Mucosa of stomach (tissue), 1 donor: Measurements from ENCODE around the gene KIF1C.

ENCODE experiments used
- H3K27me3 ChIP-seq: one replicate; pipeline ENCODE4 v1.7.0; 2013; ENCODE audit warnings: mild to moderate bottlenecking, low read length; ENCODE audit not compliant: control insufficient read depth, insufficient read depth
- H3K36me3 ChIP-seq: one replicate; pipeline ENCODE4 v1.7.0; 2013; ENCODE audit warnings: low read length; ENCODE audit not compliant: control insufficient read depth, insufficient read depth
- H3K4me1 ChIP-seq: one replicate; pipeline ENCODE4 v1.7.0; 2013; ENCODE audit warnings: mild to moderate bottlenecking, low read length; ENCODE audit not compliant: control insufficient read depth, insufficient read depth
- H3K4me3 ChIP-seq: one replicate; pipeline ENCODE4 v1.7.0; 2013; ENCODE audit warnings: low read length
- H3K9ac ChIP-seq: one replicate; pipeline ENCODE4 v1.7.0; 2013; ENCODE audit warnings: mild to moderate bottlenecking, low read length, moderate library complexity
- H3K9me3 ChIP-seq: one replicate; pipeline ENCODE4 v1.7.0; 2013; ENCODE audit warnings: mild to moderate bottlenecking, low read length, moderate library complexity; ENCODE audit not compliant: control insufficient read depth
- donor health status: Pancreatic carcinoma.

The KIF1C gene

DNA sequence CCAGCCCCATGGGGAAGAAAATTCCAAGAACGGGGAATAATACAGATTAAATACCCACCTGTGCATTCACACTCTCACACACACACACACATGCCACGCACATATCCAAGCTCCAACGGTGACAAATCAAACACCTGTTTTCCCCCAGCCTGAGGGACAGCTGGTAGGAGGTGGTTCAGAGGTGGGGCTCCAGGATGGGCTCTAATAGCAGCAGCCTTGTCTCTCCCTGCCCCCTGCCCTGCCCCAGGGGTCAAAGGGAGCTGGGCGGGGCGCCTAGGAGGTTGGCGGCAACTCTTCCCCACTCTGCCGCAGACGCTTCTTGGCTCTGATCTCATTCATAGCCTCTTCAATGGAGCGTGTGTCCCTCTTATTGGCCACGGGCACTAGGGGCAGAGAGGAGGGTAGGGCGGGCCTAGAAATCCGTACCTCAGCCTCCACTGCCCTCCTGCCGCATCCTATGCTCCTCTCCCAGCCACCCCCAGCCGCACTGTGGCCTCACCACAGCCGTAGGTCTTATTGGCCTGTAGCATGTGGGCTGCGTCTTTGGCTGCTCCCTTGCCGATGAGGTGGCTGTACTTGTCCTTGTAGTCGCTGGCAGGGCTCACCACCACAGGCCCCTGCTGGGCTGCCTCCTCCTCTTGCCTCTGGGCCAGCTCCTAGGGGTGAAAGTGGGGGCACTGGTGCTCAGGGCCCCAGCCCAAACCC is 38.3 kb upstream of the KIF1C start:
- H3K4me1 ChIP-seq, result peaks cover 7% of the 10 kb centered on the region
- H3K9me3 ChIP-seq, result no peaks in the 10 kb centered on the region
- no peak overlapping the region for H3K9ac ChIP-seq
- H3K27me3 ChIP-seq, result no peaks in the 10 kb centered on the region
- no peaks in the 10 kb centered on the region for H3K36me3 ChIP-seq
- no peak overlapping the region for H3K4me3 ChIP-seq

DNA sequence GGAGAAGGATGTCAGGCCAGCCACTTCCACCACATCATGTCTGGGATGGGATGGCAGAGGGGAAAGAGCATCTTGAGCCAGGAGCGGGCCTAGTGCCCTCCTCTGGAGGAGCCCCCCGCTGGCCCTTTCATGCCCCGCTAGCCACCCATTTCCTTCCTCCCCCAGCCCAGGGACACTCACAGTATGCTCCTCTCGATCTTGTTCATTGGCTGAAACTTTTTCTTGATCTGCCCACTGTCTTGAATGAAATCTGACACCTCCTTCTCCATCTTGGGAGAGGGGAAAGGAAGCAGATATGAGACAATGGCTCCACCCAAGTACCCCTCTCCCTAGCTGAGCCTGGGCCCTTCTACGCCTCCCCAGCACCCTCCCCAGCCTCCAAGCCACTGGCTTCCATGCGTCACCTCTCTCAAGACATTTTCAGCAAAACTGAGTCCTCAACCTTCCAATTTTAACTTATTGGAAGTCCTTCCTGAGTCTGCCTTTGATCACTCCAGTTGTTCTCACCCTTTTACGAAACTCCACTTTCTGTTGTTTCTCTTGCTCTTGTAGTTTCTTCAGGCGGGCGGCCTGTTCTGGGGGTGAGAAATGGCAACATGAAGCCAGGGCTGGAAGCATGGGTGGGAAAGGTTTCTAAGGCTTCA is 37.3 kb upstream of the KIF1C start:
- Histone ChIP-seq H3K4me1 (peaks cover 7% of the 10 kb centered on the region), H3K27me3 (no peaks in the 10 kb centered on the region), H3K4me3 (no peak overlapping the region), H3K9ac (no peak overlapping the region), H3K36me3 (no peaks in the 10 kb centered on the region), H3K9me3 (no peaks in the 10 kb centered on the region)

DNA sequence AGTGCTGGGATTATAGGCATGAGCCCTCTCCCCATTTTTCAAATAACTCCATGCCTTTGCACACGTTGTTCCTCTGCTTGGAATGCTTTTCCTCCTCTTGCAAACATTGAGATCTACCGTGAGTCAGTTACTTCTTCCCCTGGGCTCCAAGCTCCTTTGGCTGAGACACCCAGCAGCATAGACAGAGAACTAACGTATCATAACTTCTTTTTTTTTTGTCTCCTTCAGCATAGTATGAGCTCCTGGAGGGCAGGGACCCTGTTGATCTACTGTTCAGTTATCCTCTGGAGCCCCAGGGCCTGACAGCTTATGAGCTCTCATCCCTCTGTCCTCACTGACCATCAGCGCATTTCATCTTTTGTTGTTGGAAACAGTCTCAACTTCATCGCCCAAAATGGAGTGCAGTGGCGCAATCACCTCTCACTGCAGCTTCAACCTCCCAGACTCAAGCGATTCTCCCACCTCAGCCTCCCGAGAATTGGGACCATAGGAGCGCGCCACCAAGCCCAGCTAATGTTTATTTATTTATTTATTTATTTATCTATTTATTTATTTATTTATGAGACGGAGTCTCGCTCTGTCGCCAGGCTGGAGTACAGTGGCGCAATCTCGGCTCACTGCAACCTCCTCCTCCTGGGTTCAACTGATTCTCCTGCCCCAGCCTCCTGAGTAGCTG is 32.3 kb upstream of the KIF1C start:
- Histone ChIP-seq H3K4me3 (no peak overlapping the region), H3K9me3 (no peaks in the 10 kb centered on the region), H3K36me3 (no peaks in the 10 kb centered on the region), H3K9ac (no peak overlapping the region), H3K27me3 (no peaks in the 10 kb centered on the region), H3K4me1 (peaks cover 20% of the 10 kb centered on the region)

DNA sequence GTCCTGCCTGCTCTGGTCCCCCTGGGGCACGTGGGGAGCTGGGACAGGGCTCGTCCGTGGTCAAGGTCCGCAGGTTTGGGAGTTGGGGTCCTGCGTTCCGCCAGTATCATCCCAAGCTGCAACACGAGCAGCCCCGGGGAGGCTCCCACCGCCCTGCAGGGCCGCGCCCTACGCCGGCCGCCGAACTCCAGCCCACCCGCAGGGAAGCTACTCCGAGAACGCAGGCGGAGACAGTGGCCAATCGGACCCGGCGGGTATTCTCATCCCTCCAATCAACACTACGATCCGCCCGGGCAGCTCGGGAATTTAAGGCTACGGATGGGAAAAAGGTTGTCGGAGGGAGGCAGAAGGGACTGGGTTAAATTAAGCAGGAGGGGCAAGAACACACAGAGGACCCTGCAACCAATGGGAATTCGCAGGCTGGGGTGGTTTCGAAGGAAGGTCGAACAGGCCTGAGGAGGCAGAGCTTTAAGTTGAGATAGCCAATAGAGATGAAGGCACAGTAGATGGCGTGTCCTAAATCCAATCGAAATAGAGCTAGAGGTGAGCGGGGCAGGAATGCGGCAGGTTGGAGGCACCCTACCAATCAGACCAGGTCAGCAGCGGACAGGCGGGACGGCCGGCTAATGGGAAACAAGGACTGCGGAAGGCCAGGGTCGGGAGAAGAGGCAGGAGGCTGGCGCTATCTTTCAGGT is 30.8 kb upstream of the KIF1C start:
- H3K4me1 ChIP-seq, result peaks cover 20% of the 10 kb centered on the region
- H3K36me3 ChIP-seq, result no peaks in the 10 kb centered on the region

DNA sequence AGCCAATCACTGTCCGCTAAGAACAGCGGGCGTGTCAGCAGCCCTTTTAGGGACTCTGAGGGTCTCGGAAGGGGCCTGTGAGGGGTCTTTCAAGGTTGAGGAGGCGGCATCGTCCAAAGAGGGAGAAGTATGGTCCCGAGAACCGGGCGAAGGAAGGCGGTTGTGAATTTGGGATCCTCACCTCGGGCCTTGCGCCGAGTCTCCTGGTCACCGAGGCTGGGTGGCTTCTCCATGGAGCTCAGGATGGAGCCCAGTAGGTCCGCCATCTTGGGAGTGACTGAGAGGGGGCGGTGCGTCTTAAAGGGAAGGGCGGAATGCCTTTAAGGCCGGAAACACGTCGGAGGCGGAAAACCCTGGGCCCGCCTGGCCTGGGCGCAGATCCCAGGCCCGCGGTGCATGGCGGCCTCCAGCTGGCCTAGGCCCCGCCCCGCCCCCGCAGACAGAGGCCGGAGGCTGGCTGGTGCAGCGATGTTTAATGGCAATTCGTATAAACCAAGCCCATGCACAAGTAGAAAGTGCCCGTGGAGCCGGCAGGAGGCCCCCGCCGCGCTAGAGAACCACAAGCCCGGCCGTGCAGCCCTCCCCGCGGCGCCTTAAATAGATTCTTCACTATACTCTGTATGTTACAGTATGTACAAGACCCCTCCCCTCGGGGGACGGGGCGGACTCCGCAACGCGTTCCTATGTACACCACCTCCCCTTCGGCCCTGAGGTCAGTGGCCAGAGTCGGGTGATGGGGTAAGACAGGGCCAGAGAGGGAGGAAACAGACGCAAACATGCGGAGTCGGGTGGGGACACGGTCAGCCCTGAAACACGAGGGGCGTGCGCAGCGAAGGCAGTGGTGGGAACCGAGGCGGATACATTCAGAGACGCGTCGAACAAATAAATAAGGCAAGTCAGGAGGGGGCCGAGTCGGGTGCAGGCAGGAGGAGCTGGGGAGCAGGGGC is 29.9 kb upstream of the KIF1C start, which contains the start of gene SPAG7:
SPAG7 (minus strand) TSS at position 279 of the 947 bp plus-strand sequence; CDS start at position 266, 13 bp downstream.
- Histone ChIP-seq H3K9me3 (no peaks in the 10 kb centered on the region), H3K36me3 (no peaks in the 10 kb centered on the region), H3K4me1 (peaks cover 20% of the 10 kb centered on the region), H3K27me3 (no peaks in the 10 kb centered on the region), H3K4me3 (peak within 1 kb of the TSS; percentile 78), H3K9ac (peak within 1 kb of the TSS; percentile 85)

More for the DNA sequence above, 30.8 kb upstream of the KIF1C start:
- peak overlapping the region; percentile 78 for H3K4me3 ChIP-seq
- peak overlapping the region; percentile 85 for H3K9ac ChIP-seq
- H3K9me3 ChIP-seq, result no peaks in the 10 kb centered on the region
- no peaks in the 10 kb centered on the region for H3K27me3 ChIP-seq

DNA sequence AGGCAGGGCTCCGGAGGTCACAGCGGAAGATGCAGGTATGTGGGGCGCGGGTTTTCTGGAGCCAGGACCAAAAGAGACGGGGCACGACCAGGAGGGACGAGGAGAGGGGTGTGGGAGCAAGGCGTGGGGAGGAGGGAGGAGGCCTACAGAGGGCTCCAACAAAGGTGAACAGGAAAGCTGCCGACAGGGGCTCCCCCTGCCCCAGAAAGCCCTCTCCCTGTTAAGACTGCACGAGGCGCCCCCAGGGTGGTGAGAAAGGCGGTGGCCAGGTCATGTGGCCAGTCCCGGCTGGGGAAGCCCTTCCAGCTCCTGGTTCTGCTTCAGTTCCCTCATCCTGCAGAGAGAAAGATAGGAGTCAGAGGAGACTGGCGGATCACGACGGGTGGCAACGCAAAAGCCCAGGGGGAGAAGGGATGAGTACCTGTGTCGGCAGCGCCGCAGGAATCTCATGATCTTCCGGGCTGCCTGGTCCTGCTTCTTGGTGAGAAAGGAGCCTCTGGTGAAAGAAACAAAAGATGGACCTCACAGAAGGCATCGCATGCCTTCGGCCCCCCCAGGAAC is 29.2 kb upstream of the KIF1C start:
- Histone ChIP-seq H3K36me3 (no peaks in the 10 kb centered on the region), H3K9me3 (no peaks in the 10 kb centered on the region), H3K4me3 (peak overlapping the region; percentile 77), H3K27me3 (no peaks in the 10 kb centered on the region), H3K9ac (peak overlapping the region; percentile 85), H3K4me1 (peaks cover 20% of the 10 kb centered on the region)

DNA sequence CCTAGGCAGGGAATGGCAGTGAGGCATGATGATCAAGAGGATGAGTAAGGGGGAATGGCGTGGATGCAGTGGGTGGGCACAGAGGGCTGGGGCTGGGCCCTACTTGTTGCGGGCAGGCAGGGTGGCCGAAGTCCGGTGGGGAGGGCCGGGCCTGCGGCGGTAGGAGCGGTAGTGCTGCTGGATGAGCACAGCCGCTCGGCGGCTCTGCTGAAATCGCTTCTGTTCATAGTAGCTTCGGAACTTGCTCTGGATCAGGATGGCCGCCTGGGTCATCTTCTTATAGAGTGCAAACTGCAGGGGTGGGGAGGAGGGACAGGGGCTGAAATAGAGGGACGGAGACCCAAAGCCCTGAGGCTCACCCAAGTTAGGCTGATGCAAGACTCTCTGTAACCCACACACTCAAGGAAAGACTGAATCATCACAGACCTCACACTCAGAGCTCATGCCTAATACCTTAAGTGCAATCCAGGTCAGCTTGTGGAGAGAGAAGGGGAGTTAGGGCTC is 28.7 kb upstream of the KIF1C start:
- Histone ChIP-seq H3K4me1 (peaks cover 20% of the 10 kb centered on the region), H3K4me3 (no peak overlapping the region), H3K27me3 (no peaks in the 10 kb centered on the region), H3K9me3 (no peaks in the 10 kb centered on the region), H3K9ac (peak overlapping the region; percentile 85), H3K36me3 (peaks cover 2% of the 10 kb centered on the region)

DNA sequence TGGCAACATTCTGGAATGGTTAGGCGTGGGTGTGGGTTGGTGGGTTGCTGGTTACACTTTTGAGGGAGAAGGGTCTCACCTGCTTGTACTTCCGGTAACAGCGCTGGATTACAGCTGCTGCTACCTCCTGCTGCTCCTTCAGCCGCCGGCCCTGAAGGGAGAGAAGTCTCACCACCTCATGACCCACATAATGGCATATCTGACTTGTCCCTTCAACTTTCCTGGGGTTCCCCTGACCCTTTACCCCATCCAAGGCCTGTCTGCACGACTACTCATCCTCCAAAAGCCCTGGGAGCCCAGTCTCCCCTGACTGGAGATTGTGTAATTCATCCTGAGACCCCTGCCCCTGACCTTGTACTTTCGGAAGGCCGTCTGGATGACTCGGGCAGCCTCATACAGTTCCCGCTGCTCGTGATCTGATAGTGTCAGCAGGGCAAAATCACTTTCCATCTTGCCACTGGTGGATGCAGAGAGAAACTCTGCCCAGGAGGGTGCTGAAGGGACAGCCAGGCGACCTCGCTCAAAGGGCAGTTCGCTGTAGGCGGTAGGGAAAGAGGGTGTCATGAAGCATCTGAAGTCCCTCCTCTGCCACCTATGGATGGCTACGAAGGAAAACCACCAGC is 28.1 kb upstream of the KIF1C start:
- peaks cover 8% of the 10 kb centered on the region for H3K36me3 ChIP-seq
- no peaks in the 10 kb centered on the region for H3K9me3 ChIP-seq
- H3K4me1 ChIP-seq, result peaks cover 20% of the 10 kb centered on the region
- no peak overlapping the region for H3K9ac ChIP-seq
- no peak overlapping the region for H3K4me3 ChIP-seq
- no peaks in the 10 kb centered on the region for H3K27me3 ChIP-seq

DNA sequence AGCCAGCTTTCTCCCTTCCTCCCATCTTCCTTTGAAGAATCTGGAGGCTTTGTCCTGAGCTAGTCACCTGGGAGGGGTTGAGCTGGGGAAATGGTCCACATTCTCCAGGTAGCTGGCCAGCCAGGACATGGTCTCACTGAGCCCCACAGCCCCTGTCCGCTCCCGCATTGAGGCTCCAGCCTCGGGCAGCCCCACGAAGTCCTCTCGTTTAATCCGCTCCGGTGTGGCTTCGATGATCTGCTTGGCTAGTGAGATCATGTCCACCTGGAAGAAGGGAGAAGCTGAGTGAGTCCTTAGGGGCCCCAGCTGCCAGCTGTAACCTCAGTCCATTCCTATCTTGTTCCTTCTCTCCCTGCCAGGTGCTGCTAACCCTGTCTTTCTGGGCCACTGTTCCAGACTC is 27.5 kb upstream of the KIF1C start:
- no peaks in the 10 kb centered on the region for H3K27me3 ChIP-seq
- peaks cover 20% of the 10 kb centered on the region for H3K4me1 ChIP-seq
- H3K4me3 ChIP-seq, result no peak overlapping the region
- H3K9me3 ChIP-seq, result no peaks in the 10 kb centered on the region
- H3K36me3 ChIP-seq, result peaks cover 11% of the 10 kb centered on the region
- H3K9ac ChIP-seq, result no peak overlapping the region

DNA sequence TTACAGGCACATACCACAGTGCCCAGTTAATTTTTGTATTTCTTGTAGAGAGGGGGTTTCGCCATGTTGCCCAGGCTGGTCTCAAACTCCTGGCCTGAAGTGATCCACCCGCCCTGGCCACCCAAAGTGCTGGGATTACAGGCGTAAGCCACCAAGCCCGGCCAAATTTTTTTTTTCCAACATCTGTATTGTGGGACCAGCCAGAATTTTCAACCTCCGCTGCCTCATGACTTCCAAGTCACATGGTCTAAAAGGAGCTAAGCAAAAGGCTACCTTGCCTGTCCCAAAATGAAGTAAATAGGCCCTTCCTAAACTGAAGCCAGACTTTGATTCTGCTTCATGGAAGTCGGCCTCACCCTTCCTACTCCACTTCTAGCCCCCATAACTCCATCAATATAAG is 25.9 kb upstream of the KIF1C start:
- peaks cover 11% of the 10 kb centered on the region for H3K36me3 ChIP-seq
- H3K27me3 ChIP-seq, result no peaks in the 10 kb centered on the region
- no peak overlapping the region for H3K9ac ChIP-seq
- no peak overlapping the region for H3K4me3 ChIP-seq
- H3K9me3 ChIP-seq, result no peaks in the 10 kb centered on the region
- peaks cover 14% of the 10 kb centered on the region for H3K4me1 ChIP-seq
